HG03521 (cell line): Measurements from ENCODE around the gene NXPH2.
A peak's percentile ranks its signal among the peaks of the same experiment; 100 is the strongest.
"Not testable (repeated sequence)": the region's sequence is repeated elsewhere in the genome, so short reads cannot be mapped to it uniquely, and the experiment has no call there.

Source experiments
- ATAC-seq: cut with Tn5 transposase; IDR thresholded peaks from one replicate; pipeline ENCODE4 v1.9.1; 2021; ENCODE audit warnings: mild to moderate bottlenecking, moderate library complexity; ENCODE audit not compliant: unreplicated experiment

Gene NXPH2

DNA sequence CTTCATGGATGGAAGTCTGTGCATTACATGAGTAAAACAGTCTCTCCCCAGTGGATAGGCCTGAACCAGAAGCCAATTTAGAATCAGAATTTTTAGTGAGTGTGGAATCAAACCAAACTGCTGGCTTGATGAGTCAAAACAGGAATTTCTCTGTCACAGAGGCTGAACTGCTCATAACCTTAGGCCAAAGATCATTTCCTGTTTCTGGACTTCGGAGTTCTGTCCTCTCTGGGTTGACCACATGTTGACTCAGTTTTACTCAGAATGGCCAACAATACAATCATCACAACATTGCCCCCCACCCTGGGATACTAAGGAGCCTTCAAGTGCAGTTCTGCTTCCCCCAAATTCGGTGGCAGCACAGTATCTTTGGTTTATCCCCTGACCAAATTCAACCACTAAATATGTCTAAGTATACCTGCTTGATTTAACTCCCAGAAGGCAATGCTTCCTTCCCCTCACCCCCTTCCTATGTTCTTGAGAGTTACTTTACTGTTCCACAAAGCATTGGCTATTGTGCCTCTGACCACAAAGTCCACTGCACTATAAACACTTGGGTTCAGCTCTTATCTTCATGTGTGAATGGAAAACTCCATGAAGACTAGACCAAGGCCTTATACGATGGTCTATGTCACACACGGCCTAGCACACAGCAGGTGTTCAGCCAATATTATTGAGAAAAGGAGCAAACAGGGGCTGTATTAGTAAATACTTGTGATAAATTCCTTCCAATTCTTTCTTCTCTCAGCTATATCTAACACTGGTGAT is 67.8 kb downstream of the NXPH2 start:
- peak; percentile 94 for ATAC-seq

DNA sequence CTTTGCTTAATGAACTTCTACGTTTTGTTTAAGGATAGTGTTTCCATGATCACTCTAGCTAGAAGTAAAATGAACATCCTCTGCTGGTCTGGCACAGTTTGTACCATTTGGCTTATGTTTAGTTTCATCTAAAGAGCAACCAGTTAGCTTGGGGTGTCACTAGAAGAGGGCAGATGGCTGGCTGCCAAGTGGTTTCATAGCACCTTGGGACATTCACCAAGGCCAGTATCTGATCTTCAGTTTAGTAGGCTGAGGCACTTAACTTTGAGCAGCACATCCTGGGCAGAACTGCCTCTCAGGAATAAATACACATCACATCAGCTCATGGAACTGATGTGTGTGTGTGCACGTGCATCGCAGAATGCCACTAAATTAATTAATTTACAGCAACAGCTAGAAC is 68.4 kb downstream of the NXPH2 start:
- ATAC-seq = peak; percentile 39

- no peak for ATAC-seq
Observed at GRCh38 chr2:138708682-138709241, 71.4 kb downstream of the NXPH2 start.

GRCh38 chr2:138707392-138708074 is 72.7 kb downstream of the NXPH2 start:
- no peak for ATAC-seq

DNA sequence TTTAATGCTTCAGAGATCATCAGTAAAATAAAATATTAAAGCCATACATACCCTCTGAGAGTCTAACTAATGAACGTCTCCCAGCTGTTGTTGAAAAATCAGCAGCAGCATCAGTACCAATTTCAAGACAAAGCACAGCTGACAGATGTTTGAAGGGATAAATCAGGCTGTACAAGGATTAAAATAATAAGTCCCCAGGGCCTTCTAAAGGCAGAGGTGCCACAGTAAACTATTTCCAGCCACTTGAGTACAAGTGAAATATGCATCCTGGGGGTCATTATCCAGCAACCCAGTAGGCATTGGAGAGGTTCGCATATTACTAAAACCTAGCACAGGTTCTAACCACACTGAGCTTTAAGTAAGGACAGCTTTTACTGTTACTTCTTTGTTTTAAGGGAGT is 76.9 kb downstream of the NXPH2 start:
- ATAC-seq = no peak

DNA sequence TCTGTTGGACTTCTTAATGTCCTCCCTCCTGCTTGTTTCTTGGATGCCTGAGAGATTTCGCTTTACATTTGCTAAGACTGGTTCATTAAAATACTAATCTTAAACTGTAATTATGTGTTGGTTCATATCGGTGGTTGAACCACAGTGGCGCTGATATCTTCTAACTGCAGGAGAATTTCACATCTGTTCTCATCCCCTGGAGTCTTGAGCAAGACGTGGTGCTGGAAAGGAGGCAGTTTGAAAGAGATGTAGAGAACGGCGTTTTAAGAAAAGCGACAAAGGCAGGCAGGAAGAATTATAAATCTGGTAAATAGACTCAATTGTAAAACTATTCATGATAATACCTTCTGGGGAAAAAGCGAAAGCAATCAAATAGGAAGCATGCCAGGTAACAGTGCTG is 79.5 kb downstream of the NXPH2 start:
- ATAC-seq = no peak

DNA sequence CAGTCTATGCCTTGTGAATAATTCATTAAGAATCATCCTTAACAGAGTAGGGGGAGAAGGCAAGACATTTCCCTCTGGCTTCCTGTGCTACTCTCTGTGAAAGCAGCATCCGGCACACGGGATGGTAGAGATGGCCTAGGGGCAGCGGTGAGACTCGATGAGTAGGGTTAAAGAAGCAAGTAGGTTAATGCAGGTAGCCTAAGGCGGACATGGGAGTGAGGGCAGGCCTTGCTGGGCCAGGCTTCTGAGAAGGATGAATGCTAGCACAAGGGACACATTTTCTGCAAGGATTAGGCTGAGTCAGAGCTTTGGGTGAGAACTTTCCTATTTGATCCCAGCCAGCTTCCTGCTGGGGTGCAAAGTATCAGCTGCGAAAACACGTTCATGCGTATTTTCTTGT is 80.8 kb downstream of the NXPH2 start:
- no peak for ATAC-seq

DNA sequence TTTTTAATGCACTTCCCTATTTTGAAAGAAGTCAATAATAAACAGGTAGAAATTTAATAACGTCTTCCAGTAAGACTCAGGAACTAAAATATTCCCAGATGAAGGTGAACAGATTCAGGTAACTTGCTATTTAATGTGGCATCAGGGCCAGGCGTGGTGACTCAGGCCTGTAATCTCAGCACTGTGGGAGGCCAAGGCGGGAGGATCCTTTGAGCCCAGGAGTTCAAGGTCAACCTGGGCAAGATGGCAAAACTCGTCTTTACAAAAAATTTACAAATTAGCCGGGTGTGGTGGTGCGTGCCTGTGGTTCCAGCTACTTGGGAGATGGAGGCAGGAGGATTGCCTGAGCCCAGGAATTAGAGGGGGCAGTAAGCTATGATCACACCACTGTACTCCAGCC is 81.8 kb downstream of the NXPH2 start:
- no peak for ATAC-seq

GRCh38 chr2:138691667-138692066 is 88.5 kb downstream of the NXPH2 start:
- no peak for ATAC-seq

GRCh38 chr2:138689705-138690104 is 90.5 kb downstream of the NXPH2 start:
- no peak for ATAC-seq

DNA sequence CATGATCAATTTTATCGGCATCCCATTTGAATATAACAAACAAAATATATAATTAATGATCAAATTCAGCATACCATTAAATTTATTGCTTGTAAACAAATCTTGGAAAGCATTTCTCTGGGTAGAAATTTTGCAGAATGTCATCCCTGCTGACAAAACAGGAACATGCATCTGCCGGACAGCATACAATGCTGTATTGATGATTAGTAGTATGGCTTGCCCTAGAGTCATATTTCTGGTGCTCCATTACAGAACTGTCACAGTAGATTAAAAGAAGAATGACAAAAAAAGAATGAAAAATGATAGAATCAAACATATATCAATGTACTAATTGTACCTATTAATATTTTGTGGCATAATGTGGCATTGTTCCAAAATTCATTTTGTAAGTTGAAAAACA is 98.0 kb downstream of the NXPH2 start:
- no peak for ATAC-seq

- ATAC-seq = no peak
Observed at GRCh38 chr2:138677221-138677620, 103.0 kb downstream of the NXPH2 start.

DNA sequence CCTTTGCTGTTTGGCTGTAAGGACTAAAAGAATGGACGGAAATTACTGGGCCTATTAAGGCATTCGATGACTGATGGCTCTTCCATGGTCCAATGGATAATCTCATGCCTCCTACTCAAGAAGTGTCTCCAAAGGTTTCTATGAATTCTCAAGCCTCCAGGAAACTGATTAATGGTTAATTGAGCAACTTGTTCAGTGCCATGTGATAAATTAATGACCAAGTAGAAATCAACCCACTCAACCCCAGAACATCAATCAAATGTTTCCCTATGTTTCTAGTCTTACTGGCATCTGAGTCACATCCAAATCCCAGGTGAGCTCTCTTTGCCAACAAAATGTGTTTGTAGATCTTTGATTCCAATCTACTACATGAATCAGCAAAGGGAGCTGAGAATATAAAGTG is 103.6 kb downstream of the NXPH2 start:
- no peak for ATAC-seq

- no peak for ATAC-seq
Observed at GRCh38 chr2:138671566-138671965, 108.6 kb downstream of the NXPH2 start.

DNA sequence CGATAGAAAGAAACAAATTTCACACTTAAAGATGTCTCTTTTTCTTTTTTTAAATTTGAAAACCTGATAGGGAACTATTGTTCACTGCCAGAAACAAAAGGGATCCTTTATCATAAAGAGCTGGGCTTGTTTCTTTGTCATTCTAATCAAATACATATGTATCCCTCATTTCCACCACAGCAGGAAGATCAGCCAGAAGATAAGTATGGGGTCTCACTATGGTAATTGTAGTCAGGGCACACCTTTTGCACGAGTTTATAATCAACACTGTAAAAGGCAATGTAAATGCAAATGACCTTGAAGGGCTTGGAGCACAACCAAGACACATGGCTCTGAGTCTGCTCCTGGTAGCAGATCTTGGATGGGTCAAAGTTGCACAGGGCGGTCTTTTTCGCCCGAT is 109.5 kb downstream of the NXPH2 start:
- no peak for ATAC-seq

GRCh38 chr2:138665937-138666336 is 114.3 kb downstream of the NXPH2 start:
- no peak for ATAC-seq

GRCh38 chr2:138658187-138658894 is 121.8 kb downstream of the NXPH2 start:
- ATAC-seq = no peak

DNA sequence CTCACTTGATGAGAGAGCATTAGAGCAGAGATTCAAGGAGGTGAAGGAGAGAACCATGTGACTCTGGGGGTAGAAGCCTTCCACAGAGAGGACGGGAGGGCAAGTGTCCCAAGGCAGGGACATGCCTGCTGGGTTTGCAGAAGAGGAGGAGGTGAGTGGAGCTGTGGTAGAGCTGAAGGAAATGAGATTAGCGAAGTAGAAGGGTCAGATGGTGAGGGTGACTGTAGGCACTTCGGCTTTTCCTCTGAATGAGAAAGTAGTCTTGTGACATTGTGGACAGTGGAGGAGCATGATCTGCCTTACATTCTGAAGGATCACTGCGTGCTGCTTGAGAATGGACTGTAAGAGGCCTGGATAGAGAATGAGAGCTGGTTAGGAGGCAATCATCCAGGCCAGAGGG is 126.0 kb downstream of the NXPH2 start:
- no peak for ATAC-seq

DNA sequence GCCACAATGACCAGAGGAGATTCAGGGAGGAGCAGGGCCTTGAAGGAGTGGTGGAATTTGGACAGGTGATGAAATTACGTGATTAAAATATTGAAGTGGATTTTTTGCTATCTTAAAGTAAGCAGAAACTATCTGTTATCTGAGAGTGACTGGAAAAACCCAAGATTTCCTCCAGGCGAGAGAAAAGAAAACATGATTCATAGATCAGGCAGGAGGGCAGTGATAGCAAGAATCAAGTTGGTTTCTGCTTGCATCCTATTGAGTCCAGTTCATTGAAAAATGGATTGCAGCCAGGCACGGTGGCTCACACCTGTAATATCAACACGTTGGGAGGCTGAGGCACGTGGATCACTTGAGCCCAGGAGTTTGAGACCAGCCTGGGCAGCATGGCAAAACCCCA is 127.8 kb downstream of the NXPH2 start:
- ATAC-seq = no peak

DNA sequence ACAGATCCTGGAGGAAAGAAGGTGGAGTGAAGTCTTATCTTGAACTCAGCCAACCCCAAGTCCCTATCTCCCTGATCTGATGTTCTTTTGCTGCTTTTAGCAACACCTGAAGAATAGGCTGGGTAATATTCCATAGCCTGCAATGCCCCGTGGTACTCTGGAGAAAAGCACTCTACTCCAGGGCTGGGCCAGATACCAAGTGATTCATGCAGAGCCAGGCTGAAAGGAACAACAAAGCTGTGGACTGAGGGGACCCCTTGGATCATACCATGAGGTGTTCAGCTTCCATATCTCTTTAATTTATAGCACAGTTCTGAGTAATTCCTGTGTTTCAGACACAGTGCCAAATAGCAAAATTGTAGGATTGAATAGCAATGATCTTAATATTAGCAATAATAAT is 130.6 kb downstream of the NXPH2 start:
- no peak for ATAC-seq

DNA sequence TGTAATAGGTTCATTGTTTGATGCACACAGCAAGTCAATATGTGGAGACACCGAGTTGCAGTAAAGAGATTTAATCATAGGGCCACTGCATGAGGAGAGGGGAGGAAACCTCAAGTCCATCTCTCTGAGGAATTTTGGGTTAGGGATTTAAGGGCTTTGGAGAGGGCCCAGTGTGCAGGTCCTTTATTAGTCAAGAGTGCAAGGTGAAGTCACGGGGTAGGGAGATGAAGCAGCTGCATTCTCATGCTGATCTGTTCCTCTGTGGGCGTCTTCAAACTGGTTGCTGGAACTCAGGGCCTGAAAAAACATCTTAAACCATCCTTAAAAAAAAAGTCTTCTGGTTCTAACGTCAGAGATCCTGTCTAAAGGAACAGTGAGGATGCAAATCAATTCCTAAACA is 131.6 kb downstream of the NXPH2 start:
- no peak for ATAC-seq

GRCh38 chr2:138644776-138645175 is 135.4 kb downstream of the NXPH2 start:
- not testable (repeated sequence) for ATAC-seq
